Suprapubic skin (tissue), 4 donors: ENCODE measurements around the gene TSHZ2.

Experiments
- CTCF ChIP-seq, 2 donors: fragments of 200-600 bp in 1 of 2; fragments of 450-650 bp in 1 of 2; sonication (generic) in 1 of 2; IDR thresholded peaks; one replicate each; pipeline ENCODE4 v1.5.1; 2016 to 2019; ENCODE audit warnings: antibody characterized with exemption in 2 of 2, mild to moderate bottlenecking in 1 of 2, moderate library complexity in 1 of 2
- POLR2A ChIP-seq, 2 donors: fragments of 450-650 bp; IDR thresholded peaks; one replicate each; pipeline ENCODE4 v1.6.1; 2017; ENCODE audit warnings: antibody characterized with exemption in 2 of 2, mild to moderate bottlenecking in 2 of 2, moderate library complexity in 2 of 2
- POLR2AphosphoS5 ChIP-seq, 3 donors: sonication (generic); formaldehyde crosslinking; IDR thresholded peaks; one replicate each; pipeline ENCODE4 v1.6.1; 2017; ENCODE audit warnings: antibody characterized with exemption in 3 of 3

- TF ChIP-seq CTCF (IDR thresholded peaks at IDR 0.05) (no peak), POLR2AphosphoS5 (IDR thresholded peaks at IDR 0.05) (no peak), POLR2A (IDR thresholded peaks at IDR 0.05) (no peak)
These were observed 283.0 kb downstream of the TSHZ2 start for GRCh38 chr20:53255102-53255710.
